H1 (cell line): ENCODE data around the gene ZNF112. TPM values are rescaled to one million over a fixed set of nuclear protein-coding genes. Genes with fewer than 3 reads are reported as not detected.
"Not testable (repeated sequence)": the region's sequence is repeated elsewhere in the genome, so short reads cannot be mapped to it uniquely, and the experiment has no call there.

Source experiments
- CTCF ChIA-PET: fragments of 300-600 bp; sonication (Branson Sonifier 250); formaldehyde crosslinking; loops from one replicate; lab custom pipeline; 2021; ENCODE audit not compliant: partially characterized antibody; lab: Charles Lee
- POLR2A ChIA-PET: fragments of 300-600 bp; sonication (Branson Sonifier 250); formaldehyde crosslinking; loops from one replicate; lab custom pipeline; 2021; ENCODE audit warnings: inconsistent platforms; ENCODE audit not compliant: partially characterized antibody; lab: Charles Lee
- DNase-seq, 2 experiments: peaks; one replicate each; pipeline versions ENCODE4 v3.0.0 to v3.0.0-alpha.2; 2010 to 2022; ENCODE audit warnings: low spot score in 2 of 2, low read depth in 1 of 2, mixed read lengths in 1 of 2
- FAIRE-seq: peaks from 2 replicates; lab custom pipeline; 2011; peaks lifted over from hg19 to GRCh38; lab: Jason Lieb, UNC
- H2AFZ ChIP-seq: 2 replicates; pipeline ENCODE4 v1.8.1; 2012; ENCODE audit warnings: low read length, inconsistent platforms
- H2AK5ac ChIP-seq: 2 replicates; pipeline ENCODE4 v1.6.1; 2013; ENCODE audit warnings: low read depth, low read length
- H2BK120ac ChIP-seq: replicated peaks from 2 replicates; pipeline ENCODE3; 2013; ENCODE audit warnings: low read depth, low read length, inconsistent platforms
- H2BK12ac ChIP-seq: 2 replicates; pipeline ENCODE4 v1.6.1; 2013; ENCODE audit warnings: low read depth, low read length
- H2BK15ac ChIP-seq: 2 replicates; pipeline ENCODE4 v1.6.1; 2013; ENCODE audit warnings: low read length
- H2BK20ac ChIP-seq: 2 replicates; pipeline ENCODE4 v1.6.1; 2013; ENCODE audit warnings: low read length
- H2BK5ac ChIP-seq: 2 replicates; pipeline ENCODE4 v1.6.1; 2013; ENCODE audit warnings: low read depth, low read length
- H3K14ac ChIP-seq: 2 replicates; pipeline ENCODE4 v1.6.1; 2013; ENCODE audit warnings: inconsistent platforms; ENCODE audit not compliant: insufficient read length
- H3K18ac ChIP-seq: 2 replicates; pipeline ENCODE4 v1.6.1; 2013; ENCODE audit warnings: low read length; ENCODE audit errors: extremely low read depth
- H3K23ac ChIP-seq: 2 replicates; pipeline ENCODE4 v1.6.1; 2013; ENCODE audit warnings: inconsistent platforms; ENCODE audit not compliant: insufficient read length
- H3K23me2 ChIP-seq: 2 replicates; pipeline ENCODE4 v1.6.1; 2013; ENCODE audit warnings: low read depth, low read length
- H3K27ac ChIP-seq: 2 replicates; pipeline ENCODE4 v1.6.1; 2011; ENCODE audit warnings: low read depth, low read length, inconsistent platforms
- H3K27me3 ChIP-seq, 4 experiments: replicated peaks in 1 of 4; 1 replicate in 1 of 4; 2 replicates in 3 of 4; pipeline versions ENCODE4 v1.6.1 to v1.8.1; 2011 to 2013; ENCODE audit warnings: low read length in 3 of 4, mild to moderate bottlenecking in 3 of 4, inconsistent platforms in 2 of 4, mixed read lengths in 2 of 4, moderate library complexity in 1 of 4; ENCODE audit not compliant: control insufficient read depth in 3 of 4, insufficient read depth in 3 of 4; ENCODE audit errors: extremely low read depth in 1 of 4
- H3K36me3 ChIP-seq, 4 experiments: 2 replicates each; pipeline versions ENCODE4 v1.6.1 to v1.8.1; 2011 to 2013; ENCODE audit warnings: mild to moderate bottlenecking in 4 of 4, low read length in 3 of 4, moderate library complexity in 2 of 4, control low read depth in 1 of 4, inconsistent platforms in 1 of 4; ENCODE audit not compliant: insufficient read depth in 4 of 4, control insufficient read depth in 2 of 4
- H3K4ac ChIP-seq: replicated peaks from 2 replicates; pipeline ENCODE3; 2013; ENCODE audit warnings: low read length, low read depth, mixed read lengths, inconsistent platforms; ENCODE audit not compliant: insufficient read length
- H3K4me1 ChIP-seq, 4 experiments: replicated peaks in 1 of 4; 1 replicate in 1 of 4; 2 replicates in 3 of 4; pipeline versions ENCODE4 v1.6.1 to v1.8.1; 2011 to 2013; ENCODE audit warnings: low read length in 3 of 4, inconsistent platforms in 2 of 4, mixed read lengths in 1 of 4; ENCODE audit not compliant: insufficient read depth in 4 of 4, control insufficient read depth in 3 of 4
- H3K4me2 ChIP-seq, 2 experiments: 2 replicates each; pipeline versions ENCODE4 v1.6.1 to v1.8.1; 2011 to 2013; ENCODE audit warnings: low read depth in 2 of 2, low read length in 2 of 2, control low read depth in 1 of 2, inconsistent platforms in 1 of 2, mild to moderate bottlenecking in 1 of 2; ENCODE audit not compliant: insufficient read depth in 1 of 2
- H3K4me3 ChIP-seq, 4 experiments: fragments of 200-600, 300-600 bp in 1 of 4; sonication (generic), shearing (Covaris generic), sonication (Bioruptor Twin) in 1 of 4; 2 replicates each; pipeline versions ENCODE4 v1.5.1 to v1.8.1; 2011 to 2016; ENCODE audit warnings: low read length in 4 of 4, low read depth in 3 of 4, control low read depth in 2 of 4, inconsistent platforms in 2 of 4, mild to moderate bottlenecking in 2 of 4, mixed read lengths in 1 of 4, moderate library complexity in 1 of 4; ENCODE audit not compliant: insufficient read depth in 2 of 4; ENCODE audit errors: extremely low read depth in 1 of 4
- H3K56ac ChIP-seq: replicated peaks from 2 replicates; pipeline ENCODE3; 2013; ENCODE audit warnings: low read depth, mild to moderate bottlenecking, mixed read lengths, low read length, inconsistent platforms; ENCODE audit not compliant: insufficient read length
- H3K79me1 ChIP-seq: 2 replicates; pipeline ENCODE4 v1.6.1; 2013; ENCODE audit warnings: low read depth, low read length, control low read depth
- H3K79me2 ChIP-seq, 2 experiments: 2 replicates each; pipeline versions ENCODE4 v1.6.1 to v1.8.1; 2012 to 2013; ENCODE audit warnings: low read length in 2 of 2, mild to moderate bottlenecking in 2 of 2, inconsistent platforms in 1 of 2; ENCODE audit not compliant: insufficient read depth in 2 of 2, control insufficient read depth in 1 of 2
- H3K9ac ChIP-seq, 4 experiments: replicated peaks in 1 of 4; 1 replicate in 1 of 4; 2 replicates in 3 of 4; pipeline versions ENCODE4 v1.6.1 to v1.8.1; 2011 to 2013; ENCODE audit warnings: low read depth in 3 of 4, low read length in 3 of 4, control low read depth in 2 of 4, mild to moderate bottlenecking in 2 of 4, moderate library complexity in 2 of 4, inconsistent platforms in 1 of 4; ENCODE audit errors: extremely low read depth in 1 of 4
- H3K9me3 ChIP-seq, 2 experiments: 2 replicates each; pipeline versions ENCODE4 v1.6.1 to v1.8.1; 2012 to 2013; ENCODE audit warnings: mild to moderate bottlenecking in 2 of 2, moderate library complexity in 2 of 2, control low read depth in 1 of 2, inconsistent platforms in 1 of 2, low read depth in 1 of 2, low read length in 1 of 2, mixed read lengths in 1 of 2; ENCODE audit not compliant: insufficient read depth in 2 of 2
- H4K20me1 ChIP-seq, 2 experiments: replicated peaks in 1 of 2; 2 replicates each; pipeline versions ENCODE3 to v1.8.1; 2011 to 2013; ENCODE audit warnings: inconsistent platforms in 2 of 2, low read length in 2 of 2, mild to moderate bottlenecking in 1 of 2; ENCODE audit not compliant: insufficient read depth in 2 of 2, control insufficient read depth in 1 of 2
- H4K5ac ChIP-seq: 2 replicates; pipeline ENCODE4 v1.6.1; 2013; ENCODE audit warnings: low read length, low read depth, mixed read lengths, inconsistent platforms; ENCODE audit not compliant: insufficient read length
- H4K8ac ChIP-seq: 2 replicates; pipeline ENCODE4 v1.8.0; 2013; ENCODE audit warnings: mild to moderate bottlenecking, moderate library complexity, low read length, inconsistent platforms; ENCODE audit not compliant: insufficient read depth; ENCODE audit errors: extremely low read depth
- H4K91ac ChIP-seq: replicated peaks from 2 replicates; pipeline ENCODE3; 2013; ENCODE audit warnings: low read length, mixed read lengths, inconsistent platforms; ENCODE audit not compliant: insufficient read length
- WGBS, 2 experiments: shearing (Covaris generic) in 1 of 2; methylation state at CpG; one replicate each; pipeline versions ENCODE4 v1.1.6 to v1.1.7; 2013 to 2015; ENCODE audit warnings: low lambda C conversion rate in 2 of 2, mixed read lengths in 2 of 2, inconsistent platforms in 1 of 2, low coverage in 1 of 2, missing lambda C conversion rate in 1 of 2; ENCODE audit not compliant: insufficient replicate concordance in 2 of 2, insufficient coverage in 1 of 2, insufficient read length in 1 of 2; ENCODE audit errors: extremely low coverage in 1 of 2, missing lambda C conversion rate in 1 of 2; 5-methylcytosine and 5-hydroxymethylcytosine counted together
- polyA plus RNA-seq, 7 experiments: library from polyadenylated mRNA; depleted of rRNA in 3 of 7; stranded (reverse) in 5 of 7; unstranded in 2 of 7; fragments of >200 nt in 5 of 7; fragments of 200-250 nt in 2 of 7; gene quantifications; 1 replicate in 5 of 7; 2 replicates in 1 of 7; 4 replicates in 1 of 7; pipeline versions ENCODE4 v1.2.1 to v1.2.3, GENCODE V29; 2011 to 2013; ENCODE audit warnings: missing spikeins in 2 of 7, mixed read lengths in 2 of 7
- total RNA-seq: library from RNA; stranded (reverse); fragmentation: NEBNext Ultra II Directional; extraction: Animal tissue kit (Norgen Biotek cat#: 25700); gene quantifications from 2 replicates; pipeline ENCODE4 v1.2.1, GENCODE V29; 2021

The ZNF112 gene
- total and polyA plus RNA-seq, 2 of the 8 experiments (the other 6 are each of a cell fraction or from before 2014, with no cell fraction given), result 0.70 to 2.8 TPM

GRCh38 chr19:44334639-44335038, 21.8 kb downstream of the ZNF112 start:
- POLR2A ChIA-PET, H3K27me3 ChIP-seq, H4K91ac ChIP-seq, H3K27ac ChIP-seq, H3K14ac ChIP-seq, H2BK120ac ChIP-seq, H3K56ac ChIP-seq, H2BK20ac ChIP-seq, H3K9ac ChIP-seq, H3K4me1 ChIP-seq, FAIRE-seq, H2BK15ac ChIP-seq, H3K4me2 ChIP-seq, H2AK5ac ChIP-seq, H2BK12ac ChIP-seq, H3K4ac ChIP-seq, H3K79me2 ChIP-seq, H2BK5ac ChIP-seq, DNase-seq, H3K18ac ChIP-seq, H4K5ac ChIP-seq, CTCF ChIA-PET, H3K23me2 ChIP-seq, H4K8ac ChIP-seq, H3K4me3 ChIP-seq, H3K23ac ChIP-seq, H2AFZ ChIP-seq, H3K79me1 ChIP-seq, H4K20me1 ChIP-seq: not testable (repeated sequence)
- Histone ChIP-seq H3K36me3 (peaks cover 0 to 52% (median 19%) of the 10 kb centered on the region in 4 experiments; a peak in 6 of 8 replicates), H3K9me3 (peaks cover 59 to 81% of the 10 kb centered on the region in 2 experiments)
- WGBS, 2 experiments, result 74% methylated on average over 3 of the region's 3 CpGs; no CpG with 5 or more reads in 1 of the 2 experiments
